GM21360 (cell line): ENCODE results near the gene ODF2.
"Not testable (repeated sequence)": the region's sequence is repeated elsewhere in the genome, so short reads cannot be mapped to it uniquely, and the experiment has no call there.

ENCODE experiments used
- ATAC-seq: cut with Tn5 transposase; IDR thresholded peaks from one replicate; pipeline ENCODE4 v1.9.1; 2021; ENCODE audit warnings: mild to moderate bottlenecking, moderate library complexity; ENCODE audit not compliant: unreplicated experiment

The ODF2 gene

DNA sequence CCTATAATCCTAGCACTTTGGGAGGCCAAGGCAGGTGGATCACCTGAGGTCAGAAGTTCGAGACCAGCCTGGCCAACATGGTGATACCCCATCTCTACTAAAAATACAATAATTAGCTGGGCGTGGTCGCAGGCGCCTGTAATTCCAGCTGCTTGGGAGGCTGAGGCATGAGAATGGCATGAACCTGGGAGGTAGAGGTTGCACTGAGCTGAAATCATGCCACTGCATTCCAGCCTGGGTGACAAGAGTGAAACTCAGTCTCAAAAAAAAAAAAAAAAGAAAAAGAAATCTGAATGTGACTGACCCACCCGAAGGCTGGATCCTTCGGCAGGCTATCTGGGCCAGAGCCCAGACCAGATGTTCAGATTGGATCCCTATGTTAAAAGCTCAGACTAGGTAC lies 32.5 kb upstream of the ODF2 start:
- not testable (repeated sequence) for ATAC-seq

DNA sequence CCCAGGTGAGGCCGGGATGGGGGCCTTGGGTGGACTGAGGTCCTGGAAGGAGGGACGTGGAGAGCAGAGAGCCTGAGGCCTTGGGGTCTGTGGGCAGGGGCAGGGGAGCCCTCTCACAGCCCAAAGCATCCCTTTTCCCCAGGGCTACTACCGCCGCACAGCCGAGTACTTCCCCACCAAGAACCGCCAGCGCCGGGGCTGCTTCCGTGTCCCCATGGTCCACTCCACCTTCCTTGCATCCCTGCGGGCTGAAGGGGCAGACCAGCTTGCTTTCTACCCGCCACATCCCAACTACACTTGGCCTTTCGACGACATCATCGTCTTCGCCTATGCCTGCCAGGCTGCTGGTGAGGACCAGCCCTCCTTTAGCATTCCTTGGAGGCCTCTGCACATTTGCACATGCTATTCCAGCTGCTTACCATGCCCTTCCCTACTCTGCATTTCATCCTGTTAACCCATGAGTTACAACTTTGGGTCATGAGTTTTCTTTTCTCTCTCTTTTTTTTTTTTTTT lies 31.5 kb upstream of the ODF2 start:
- no peak for ATAC-seq

DNA sequence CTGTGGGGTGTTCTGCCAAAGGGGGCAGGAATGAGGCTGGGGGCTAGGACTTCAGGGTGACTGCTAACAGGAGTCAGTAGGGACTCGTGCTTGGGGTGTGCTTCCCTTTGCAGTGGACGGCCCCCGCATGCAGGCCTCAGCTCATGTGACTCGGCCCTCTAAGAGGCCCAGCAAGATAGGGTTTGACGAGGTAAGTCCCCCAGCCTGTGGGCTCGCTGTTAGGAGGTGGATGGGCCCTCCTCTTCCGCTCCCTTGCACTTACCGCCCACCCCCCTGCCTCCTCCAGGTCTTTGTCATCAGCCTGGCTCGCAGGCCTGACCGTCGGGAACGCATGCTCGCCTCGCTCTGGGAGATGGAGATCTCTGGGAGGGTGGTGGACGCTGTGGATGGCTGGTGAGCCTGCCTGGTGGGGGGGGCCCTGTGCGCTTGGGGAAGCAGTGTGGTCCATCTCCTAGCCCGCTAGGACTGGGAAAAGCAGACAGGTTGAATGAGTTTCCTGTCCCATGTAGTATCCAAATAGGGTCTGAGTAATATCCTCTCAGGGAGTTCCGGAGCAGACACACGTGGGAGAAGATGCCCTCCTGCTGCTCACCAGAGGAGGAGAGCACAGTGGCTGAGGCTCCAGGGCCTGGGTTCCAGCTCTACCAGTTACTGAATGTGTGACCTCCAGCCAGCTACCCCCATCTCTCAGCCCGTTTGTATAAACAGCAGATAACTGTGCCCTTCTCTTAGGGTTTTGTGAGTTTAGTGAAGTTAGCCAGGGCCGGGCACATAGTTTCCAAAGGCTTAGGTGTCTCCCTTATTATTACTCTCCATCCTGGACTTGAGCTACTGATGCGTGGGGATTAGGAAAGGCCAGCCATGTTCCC lies 26.9 kb upstream of the ODF2 start:
- ATAC-seq: no peak

DNA sequence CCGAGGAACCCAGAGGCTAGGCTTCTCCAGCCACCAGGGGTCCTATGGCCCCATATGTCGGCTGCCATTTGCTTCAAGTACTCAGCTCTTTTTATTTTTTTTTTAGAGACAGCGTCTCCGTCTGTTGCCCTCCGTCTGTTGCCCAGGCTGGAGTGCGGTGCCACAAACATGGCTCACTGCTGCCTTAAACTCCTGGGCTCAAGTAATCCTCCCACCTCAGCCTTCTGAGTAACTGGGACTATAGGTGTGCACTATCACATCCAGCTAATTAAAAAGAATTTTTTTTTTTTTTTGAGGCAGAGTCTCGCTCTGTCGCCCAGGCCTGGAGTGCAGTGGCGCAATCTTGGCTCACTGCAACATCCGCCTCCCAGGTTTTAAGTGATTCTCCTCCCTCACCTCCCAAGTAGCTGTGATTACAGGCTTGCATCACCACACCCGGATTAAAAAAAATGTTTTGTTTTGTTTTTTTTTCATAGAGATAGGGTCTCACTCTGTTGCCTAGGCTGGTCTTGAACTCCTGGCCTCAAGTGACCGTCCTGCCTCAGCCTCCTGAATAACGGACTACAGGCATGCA lies 26.2 kb upstream of the ODF2 start:
- no peak for ATAC-seq

DNA sequence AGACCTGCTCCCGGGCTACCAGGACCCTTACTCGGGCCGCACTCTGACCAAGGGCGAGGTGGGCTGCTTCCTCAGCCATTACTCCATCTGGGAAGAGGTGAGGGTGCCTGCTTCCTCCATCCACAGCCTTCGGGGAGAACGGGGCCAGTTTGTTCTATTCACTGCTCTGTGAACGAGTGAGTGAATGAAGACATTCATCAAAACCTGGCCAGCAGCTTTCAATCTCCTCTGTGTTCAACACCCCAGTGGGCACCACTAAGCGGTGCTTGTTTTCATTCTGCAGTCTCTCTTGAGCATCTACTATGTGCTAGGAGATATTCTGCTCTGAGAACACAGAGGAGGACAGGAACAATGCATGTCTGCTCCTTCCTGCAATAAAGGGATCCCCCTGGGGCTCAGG lies 24.6 kb upstream of the ODF2 start:
- ATAC-seq: no peak

DNA sequence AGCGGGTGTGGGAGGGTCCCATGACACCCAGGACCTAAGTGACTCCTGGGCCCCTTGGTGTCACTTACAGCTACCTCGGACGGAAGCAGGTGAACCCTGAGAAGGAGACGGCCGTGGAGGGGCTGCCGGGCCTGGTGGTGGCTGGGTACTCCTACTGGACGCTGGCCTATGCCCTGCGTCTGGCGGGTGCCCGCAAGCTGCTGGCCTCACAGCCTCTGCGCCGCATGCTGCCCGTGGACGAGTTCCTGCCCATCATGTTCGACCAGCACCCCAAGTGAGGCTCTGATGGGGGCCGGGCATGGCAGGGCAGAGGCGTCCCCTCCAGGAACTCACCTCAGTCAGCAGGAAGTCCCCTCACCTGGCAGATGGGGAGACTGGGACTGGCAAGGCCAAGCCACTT lies 21.5 kb upstream of the ODF2 start:
- no peak for ATAC-seq

DNA sequence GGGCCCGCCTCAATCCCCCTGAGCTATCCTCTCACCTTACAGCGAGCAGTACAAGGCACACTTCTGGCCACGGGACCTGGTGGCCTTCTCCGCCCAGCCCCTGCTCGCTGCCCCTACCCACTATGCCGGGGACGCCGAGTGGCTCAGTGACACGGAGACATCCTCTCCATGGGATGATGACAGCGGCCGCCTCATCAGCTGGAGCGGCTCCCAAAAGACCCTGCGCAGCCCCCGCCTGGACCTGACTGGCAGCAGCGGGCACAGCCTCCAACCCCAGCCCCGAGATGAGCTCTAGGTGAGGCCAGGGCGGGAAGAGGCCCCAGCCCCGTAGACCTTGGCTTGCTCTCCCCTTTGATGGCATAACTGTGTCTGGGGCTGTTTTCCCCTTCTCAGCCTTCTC lies 20.2 kb upstream of the ODF2 start:
- ATAC-seq: no peak

GRCh38 chr9:128438343-128439109 lies 17.3 kb upstream of the ODF2 start:
- peak; percentile 64 for ATAC-seq

DNA sequence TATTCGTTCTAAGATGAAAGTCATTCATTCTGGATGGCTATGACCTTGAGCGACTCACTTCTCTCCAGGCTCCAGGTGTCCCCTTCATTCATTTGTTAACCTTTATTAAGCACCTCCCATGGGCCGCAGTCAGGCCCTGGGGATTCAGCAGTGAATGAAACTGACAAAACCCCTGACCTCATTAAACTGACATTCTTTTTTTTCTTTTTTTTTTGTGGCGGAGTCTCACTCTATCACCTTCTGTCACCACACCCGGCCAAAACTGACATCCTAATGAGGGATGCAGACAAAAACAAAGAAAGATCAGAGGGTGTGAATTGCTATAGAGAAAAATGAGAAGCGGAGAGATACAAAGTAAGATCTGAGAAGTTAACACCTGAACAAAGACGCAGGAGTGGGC lies 16.5 kb upstream of the ODF2 start:
- no peak for ATAC-seq

GRCh38 chr9:128442150-128442549 lies 13.7 kb upstream of the ODF2 start:
- ATAC-seq: no peak

DNA sequence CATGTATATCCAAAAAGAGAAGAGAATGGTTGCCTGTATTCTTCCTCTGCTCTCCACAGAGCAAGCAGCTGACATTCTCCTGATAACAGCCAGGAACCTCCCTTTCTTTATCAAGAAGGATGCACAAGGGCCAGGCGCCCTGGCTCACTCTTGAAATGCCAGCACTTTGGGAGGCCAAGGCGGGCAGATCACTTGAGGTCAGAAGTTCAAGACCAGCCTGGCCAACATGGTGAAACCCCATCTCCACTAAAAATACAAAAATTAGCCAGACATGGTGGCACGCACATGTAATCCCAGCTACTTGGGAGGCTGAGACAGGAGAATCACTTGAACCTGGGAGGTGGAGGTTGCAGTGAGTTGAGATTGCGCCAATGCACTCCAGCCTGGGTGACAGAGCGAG lies 9.3 kb upstream of the ODF2 start:
- not testable (repeated sequence) for ATAC-seq

DNA sequence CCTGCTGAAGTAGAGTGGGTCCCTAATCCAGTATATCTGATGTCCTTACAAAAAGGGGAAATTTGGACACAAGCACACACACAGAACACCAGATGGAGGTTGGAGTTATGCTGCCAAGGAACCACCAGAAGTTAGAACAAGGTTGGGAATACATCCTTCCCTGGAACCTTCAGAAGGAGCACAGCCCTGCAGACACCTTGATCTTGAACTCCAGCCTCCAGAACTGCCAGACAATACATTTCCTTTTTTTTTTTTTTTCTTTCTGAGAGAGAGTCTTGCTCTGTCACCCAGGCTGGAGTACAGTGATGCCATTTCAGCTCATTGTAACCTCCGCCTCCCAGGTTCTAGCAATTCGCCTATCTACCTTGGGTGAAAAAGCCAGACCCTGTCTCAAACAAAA lies 7.1 kb upstream of the ODF2 start:
- no peak for ATAC-seq

- ATAC-seq: no peak
Observed at GRCh38 chr9:128454991-128455390, 815 bp upstream of the ODF2 start.

- ATAC-seq: peak; percentile 46
Observed at GRCh38 chr9:128456613-128457061, 831 bp downstream of the ODF2 start.

GRCh38 chr9:128457207-128457606 lies 1.4 kb downstream of the ODF2 start:
- ATAC-seq: no peak

GRCh38 chr9:128459011-128459410 lies 3.2 kb downstream of the ODF2 start:
- no peak for ATAC-seq

DNA sequence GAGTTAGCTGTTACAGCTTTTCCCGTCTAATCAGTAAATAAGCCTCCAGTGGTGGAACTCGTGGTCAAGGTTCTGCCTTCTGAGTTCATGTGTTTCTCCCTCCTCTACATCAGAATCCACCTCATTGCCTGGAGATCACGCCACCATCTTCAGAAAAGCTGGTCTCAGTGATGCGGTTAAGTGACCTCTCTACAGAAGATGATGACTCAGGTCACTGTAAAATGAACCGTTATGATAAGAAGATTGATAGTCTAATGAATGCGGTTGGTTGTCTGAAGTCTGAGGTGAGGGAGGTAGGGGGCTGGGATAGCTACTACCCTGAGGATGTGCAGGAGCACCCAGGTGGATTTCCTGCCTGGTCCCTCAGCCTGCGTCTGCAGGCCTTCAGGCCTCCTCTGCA lies 13.3 kb downstream of the ODF2 start:
- no peak for ATAC-seq

- no peak for ATAC-seq
Observed at GRCh38 chr9:128470560-128470959, 14.8 kb downstream of the ODF2 start.

- ATAC-seq: no peak
Observed at GRCh38 chr9:128473104-128473503, 17.3 kb downstream of the ODF2 start.

DNA sequence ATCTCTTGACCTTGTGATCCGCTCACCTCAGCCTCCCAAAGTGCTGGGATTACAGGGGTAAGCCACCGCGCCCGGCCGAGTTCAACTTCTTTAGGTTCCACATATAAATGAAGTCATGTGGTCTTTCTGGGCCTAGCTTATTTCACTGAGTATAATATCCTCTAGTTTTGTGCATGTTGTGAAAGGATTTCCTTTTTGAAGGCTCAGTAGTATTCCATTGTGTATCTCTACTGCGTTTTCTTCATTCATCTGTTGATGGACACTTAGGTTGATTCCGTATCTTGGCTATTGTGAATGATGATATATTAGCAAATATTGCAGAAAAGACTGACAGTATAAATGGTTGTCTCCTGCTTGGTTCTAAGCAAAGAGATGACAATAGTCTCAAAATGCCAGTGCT lies 20.1 kb downstream of the ODF2 start:
- ATAC-seq: no peak

DNA sequence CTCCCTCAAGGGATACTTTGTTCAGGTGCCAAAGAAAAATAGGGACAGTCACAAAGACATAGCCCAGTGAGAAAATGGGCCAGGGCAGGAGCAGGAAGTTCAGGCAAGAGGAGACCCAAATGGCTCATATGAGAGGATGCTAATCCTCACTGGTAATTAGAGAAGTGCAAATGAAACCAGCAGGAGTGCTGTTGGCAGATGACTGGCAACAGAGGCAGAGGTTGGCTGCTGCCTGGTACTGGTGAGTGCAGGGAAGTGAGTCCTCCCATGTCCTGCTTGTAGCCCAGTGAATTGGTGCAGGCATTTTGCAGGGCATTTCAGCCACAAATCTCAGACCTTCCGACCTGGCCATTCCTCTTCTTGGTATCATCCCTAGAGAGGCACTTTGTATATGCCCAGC lies 23.5 kb downstream of the ODF2 start:
- no peak for ATAC-seq

DNA sequence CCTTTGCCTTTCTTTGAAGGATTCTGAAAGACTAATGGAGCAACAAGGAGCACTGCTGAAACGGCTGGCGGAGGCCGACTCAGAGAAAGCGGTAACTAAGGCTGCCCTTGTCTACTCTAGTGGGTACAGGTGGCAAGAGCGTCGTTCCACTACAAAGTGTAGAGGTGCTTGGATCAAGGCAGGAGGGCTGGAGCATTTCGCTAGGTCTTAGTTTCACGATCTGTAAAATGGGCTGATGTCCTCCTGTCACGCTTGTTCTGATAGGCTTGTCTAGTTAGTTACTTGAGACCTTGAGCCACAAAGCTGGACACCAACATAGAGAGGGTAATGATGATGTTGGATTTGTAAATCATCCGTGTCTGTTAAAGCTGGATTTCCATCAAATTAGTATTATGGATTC lies 25.8 kb downstream of the ODF2 start:
- ATAC-seq: no peak
